Fibroblast of villous mesenchyme (primary cell): ENCODE measurements around the gene KRT26. TPM values are rescaled to one million over a fixed set of nuclear protein-coding genes. Genes with fewer than 3 reads are reported as not detected.
"Not testable (repeated sequence)": the region's sequence is repeated elsewhere in the genome, so short reads cannot be mapped to it uniquely, and the experiment has no call there.

Experiments used
- DNase-seq: peaks from one replicate; pipeline ENCODE4 v3.0.0-alpha.2; 2010; ENCODE audit warnings: low read depth
- H3K4me3 ChIP-seq: 2 replicates; pipeline ENCODE4 v1.5.1; 2011; ENCODE audit warnings: low read depth, mild to moderate bottlenecking, low read length
- total RNA-seq: library from RNA; depleted of rRNA; stranded (reverse); fragments of >200 nt; gene quantifications from 2 replicates; pipeline ENCODE4 v1.2.3, GENCODE V29; 2012
- TF ChIP-seq, protein P1 (sequence below): IDR thresholded peaks from 2 replicates; pipeline ENCODE4 v1.5.1; 2012; ENCODE audit warnings: low read depth, mild to moderate bottlenecking, low read length; ENCODE audit not compliant: insufficient read depth

KRT26 gene
- total RNA-seq, 1 donor: not detected

DNA sequence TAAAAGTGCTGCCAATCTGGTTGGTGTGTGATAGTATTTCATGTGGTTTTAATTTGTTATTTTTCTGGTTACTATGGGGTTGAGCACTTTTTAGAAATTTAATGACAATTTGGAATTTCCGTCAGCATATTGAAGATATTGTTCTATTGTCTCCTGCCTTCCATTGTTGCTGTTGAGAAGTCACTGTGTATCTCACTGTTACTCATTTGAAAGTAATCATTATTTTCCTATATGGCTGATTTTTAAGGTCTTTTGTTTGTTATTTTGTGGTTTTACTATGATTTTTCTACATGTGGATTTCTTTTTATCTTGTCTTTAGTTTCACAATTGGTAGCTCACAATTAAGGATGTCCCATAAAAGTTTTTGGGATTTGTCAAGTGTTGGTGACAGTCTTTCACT is 8.2 kb downstream of the KRT26 start:
- no peak for DNase-seq
- H3K4me3 ChIP-seq: no peak overlapping the region
- TF ChIP-seq, protein P1, sequence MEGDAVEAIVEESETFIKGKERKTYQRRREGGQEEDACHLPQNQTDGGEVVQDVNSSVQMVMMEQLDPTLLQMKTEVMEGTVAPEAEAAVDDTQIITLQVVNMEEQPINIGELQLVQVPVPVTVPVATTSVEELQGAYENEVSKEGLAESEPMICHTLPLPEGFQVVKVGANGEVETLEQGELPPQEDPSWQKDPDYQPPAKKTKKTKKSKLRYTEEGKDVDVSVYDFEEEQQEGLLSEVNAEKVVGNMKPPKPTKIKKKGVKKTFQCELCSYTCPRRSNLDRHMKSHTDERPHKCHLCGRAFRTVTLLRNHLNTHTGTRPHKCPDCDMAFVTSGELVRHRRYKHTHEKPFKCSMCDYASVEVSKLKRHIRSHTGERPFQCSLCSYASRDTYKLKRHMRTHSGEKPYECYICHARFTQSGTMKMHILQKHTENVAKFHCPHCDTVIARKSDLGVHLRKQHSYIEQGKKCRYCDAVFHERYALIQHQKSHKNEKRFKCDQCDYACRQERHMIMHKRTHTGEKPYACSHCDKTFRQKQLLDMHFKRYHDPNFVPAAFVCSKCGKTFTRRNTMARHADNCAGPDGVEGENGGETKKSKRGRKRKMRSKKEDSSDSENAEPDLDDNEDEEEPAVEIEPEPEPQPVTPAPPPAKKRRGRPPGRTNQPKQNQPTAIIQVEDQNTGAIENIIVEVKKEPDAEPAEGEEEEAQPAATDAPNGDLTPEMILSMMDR: no peak

DNA sequence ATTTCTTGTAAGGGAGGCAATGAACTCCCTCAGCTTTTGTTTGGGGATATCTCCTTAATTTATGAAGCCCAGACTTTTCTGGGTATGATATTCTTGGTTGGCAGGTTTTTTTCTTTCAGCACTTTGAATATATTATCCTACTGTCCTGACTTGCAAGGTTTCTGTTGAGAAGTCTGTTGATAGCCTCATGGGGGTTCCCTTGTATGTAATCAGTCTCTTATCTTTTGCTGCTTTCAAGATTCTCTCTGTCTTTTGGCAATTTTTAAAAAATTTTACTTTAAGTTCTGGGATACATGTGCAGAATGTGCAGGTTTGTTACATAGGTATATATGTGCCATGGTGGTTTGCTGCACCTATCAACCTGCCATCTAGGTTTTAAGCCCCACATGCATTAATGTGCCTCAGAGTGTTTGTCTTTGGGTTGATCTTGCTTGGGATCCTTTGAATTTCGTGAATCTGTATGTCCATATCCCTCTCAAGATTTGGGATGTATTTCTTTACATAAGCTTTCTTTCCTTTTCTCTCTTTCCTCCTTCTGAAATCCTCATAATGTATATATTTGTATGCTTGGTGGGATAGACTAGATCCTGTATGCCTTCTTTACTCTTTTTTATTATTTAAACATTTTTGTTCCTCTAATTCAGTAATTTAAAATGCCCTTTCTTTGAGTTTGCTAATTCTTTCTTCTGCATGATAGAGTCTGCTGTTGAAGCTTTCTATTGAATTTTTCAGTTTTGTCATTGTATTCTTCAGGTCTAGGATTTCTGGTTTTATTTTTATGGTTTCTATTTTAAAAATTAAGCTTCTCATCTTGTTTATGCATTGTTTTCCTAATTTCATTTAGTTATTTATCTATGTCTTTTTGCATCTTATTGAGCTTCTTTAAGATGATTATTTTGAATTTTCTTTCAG is 11.6 kb downstream of the KRT26 start:
- H3K4me3 ChIP-seq: no peak overlapping the region
- TF ChIP-seq, protein P1: no peak
- DNase-seq: no peak

DNA sequence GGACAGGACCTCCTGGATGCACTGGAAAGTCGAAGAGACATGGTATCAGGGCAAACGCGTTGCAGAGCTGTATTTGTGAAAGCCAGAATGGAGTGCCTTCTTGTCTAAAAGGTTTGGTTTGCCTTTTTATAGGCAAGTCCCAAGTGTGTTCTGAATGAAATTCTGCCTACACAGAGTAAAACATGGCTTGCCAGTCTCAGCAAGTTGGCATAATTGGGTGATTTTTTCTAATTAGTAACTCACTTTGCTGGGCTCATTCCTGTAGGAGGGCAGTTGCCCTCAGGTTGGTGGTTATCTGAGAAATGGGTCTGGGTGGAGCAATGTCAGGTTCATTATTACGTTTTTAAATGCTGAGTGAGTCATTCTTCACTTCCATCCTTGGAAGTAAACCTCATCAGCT is 16.8 kb downstream of the KRT26 start, which contains the start of gene KRT25:
TSS of gene KRT25 (minus strand) at position 101 of the 400 bp plus-strand sequence. CDS start at position 41, 60 bp downstream.
- TF ChIP-seq, protein P1: no peak

GRCh38 chr17:40753804-40754203 is 18.2 kb downstream of the KRT26 start:
- no peak for DNase-seq
- no peak overlapping the region for H3K4me3 ChIP-seq
- TF ChIP-seq, protein P1: no peak

More for the DNA sequence above, 16.8 kb downstream of the KRT26 start, which contains the start of gene KRT25:
- no peak within 1 kb of the TSS for H3K4me3 ChIP-seq
- DNase-seq: no peak

DNA sequence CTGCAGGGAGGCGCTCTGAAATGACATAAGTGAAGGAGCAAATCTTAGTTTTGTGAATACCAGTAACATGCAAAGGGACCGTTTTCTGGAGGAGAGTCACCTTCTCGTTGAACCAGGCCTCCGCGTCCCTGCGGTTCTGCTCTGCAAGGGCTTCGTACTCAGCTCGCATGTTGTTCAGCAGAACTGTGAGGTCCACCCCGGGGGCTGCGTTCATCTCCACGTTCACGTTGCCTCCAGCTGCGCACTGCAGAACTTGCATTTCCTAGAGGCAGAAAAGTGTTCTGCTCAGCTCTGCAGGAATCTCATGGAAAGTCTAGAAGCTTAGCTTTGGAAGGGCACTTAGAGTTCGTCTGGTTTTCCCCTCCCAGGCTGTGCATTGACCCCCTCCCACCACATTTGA is 20.9 kb downstream of the KRT26 start:
- no peak for DNase-seq
- TF ChIP-seq, protein P1: no peak
- H3K4me3 ChIP-seq: no peak overlapping the region

GRCh38 chr17:40750391-40750790 is 21.6 kb downstream of the KRT26 start:
- TF ChIP-seq, protein P1: no peak
- no peak for DNase-seq
- H3K4me3 ChIP-seq: no peak overlapping the region

DNA sequence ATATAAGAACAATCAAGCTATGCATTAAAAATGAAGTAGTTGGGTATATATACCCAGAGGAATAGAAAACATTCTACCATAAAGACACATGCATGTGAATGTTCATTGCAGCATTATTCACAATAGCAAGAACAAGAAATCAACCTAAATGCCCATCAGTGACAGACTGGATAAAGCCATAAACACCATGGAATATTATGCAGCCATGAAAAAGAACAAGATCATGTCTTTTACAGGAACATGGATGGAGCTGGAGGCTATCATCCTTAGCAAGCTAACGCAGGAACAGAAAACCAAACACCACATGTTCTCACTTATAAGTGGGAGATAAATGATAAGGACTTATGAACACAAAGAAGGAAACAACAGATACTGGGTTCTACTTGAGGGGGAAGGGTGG is 23.3 kb downstream of the KRT26 start:
- H3K4me3 ChIP-seq, DNase-seq: not testable (repeated sequence)
